Measurements from ENCODE around the gene KCNJ1.

The KCNJ1 gene

DNA sequence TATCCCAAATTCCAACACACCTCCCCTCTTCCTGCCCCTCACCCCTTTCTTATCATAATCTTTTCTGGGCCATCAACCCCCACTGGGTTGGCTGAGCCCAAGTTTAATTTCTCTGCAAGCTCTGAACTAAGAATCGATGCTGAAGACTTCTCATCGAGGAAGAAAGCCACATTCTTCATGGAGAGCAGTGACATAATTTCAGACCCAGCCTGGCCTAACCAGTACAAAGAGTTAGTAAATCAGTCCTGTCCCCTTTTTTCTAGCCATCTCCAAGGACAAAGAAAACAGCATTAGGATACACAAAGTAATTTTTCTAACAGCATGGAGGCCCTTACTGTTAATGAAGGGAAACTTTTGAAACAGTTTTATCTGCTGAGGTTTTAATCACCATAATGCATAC, 45.0 kb downstream of the KCNJ1 start:
- no peak for DNase-seq (ENCODE audit: low spot score)

DNA sequence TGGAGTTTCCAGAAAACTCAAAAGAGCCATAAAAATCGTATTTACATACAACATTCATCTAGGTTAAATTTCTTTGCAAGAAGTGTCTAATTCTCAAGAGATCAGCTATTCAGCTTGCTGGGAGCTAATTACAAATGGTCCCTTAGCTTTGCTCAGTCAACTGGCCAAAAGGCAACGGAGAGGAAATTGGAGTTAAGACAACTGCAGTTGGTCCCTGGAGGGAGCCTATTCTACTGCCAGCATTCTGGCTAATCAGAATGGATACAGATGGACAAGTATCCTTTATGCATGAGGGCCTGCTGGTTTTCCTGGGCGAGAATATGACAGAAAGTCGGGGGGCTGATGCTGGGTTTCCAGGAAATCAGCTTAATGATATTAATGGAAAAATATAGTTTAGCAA, 45.5 kb downstream of the KCNJ1 start:
- DNase-seq (ENCODE audit: low spot score) = no peak

DNA sequence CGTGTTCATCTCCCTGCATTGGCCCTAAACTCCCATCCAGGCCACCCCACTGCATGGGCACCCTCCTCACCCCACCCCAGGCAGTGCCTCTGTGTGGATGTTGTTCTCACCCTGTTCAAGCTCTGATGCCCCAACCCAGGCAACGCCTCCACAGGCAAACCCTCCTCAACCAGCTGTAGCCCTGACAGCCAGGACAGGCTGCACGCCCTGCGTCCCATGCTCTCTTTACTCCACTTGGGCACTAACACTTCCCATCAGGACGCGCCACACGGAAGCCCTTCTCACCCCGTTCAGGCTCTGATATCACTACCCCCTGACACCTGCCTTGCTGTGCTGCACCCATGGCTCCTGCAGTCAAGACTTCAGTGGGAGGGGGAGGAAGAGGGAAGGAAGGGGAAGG, 47.9 kb downstream of the KCNJ1 start:
- DNase-seq (ENCODE audit: low spot score) = no peak

DNA sequence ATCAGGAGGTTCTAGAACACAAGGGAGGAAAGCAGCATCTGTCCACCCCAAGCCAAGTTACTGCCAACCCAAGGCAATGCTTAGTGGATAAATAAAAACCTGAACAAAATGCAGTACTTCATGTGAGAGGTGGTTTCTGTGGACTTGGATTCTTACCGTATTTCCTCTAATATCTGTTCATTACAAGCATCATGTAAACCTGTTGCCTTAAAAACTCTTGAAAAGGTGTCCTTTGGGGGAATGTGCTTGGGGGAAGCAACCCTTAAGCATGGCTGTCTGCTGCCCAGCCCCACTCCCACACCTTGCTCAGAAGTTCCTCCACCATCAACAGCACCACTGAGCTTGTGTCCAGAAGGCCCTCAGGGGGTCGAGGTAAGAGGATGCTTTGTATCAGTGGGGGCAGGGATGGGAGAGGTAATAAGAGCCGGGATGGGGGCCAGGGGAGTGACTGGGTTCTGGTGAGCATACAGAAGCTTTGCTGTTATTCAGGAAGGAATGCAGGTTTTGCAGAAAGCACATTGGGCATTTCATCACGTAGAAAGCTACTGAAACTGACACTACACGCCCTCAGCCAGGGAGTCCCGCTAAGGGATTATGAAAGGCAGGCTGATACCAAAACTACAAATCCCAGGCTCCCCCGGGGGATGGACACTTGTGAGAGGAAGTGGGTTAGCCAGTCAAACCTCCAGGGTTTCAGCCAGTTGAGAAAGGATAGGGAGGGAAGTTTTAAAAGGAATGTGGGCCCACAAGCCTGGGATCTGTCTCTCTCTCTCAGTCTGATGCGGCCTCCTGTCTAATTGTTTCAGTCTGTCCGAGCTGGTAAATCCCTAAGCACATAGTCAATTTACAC, 52.0 kb downstream of the KCNJ1 start:
- no peak for DNase-seq (ENCODE audit: low spot score)

DNA sequence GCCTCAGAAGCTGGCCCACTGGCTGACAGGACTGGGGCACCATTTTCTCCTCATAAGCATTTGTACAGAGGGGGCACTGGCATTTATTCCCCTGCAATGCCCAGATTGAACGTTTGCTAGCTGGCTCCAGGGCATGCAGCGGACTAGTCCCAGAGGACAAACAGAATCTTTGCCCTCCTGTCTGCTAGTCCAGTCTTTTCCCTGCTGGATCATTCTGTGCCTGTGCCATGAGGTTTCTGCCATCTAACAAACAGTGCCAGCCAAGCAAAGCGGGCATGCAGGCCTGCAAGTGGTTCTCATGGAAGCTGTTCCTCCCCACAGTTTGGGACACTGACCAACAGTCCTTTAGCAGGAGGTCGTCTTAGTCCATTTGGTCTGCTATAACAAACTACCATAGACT, 53.4 kb downstream of the KCNJ1 start:
- no peak for DNase-seq (ENCODE audit: low spot score)

DNA sequence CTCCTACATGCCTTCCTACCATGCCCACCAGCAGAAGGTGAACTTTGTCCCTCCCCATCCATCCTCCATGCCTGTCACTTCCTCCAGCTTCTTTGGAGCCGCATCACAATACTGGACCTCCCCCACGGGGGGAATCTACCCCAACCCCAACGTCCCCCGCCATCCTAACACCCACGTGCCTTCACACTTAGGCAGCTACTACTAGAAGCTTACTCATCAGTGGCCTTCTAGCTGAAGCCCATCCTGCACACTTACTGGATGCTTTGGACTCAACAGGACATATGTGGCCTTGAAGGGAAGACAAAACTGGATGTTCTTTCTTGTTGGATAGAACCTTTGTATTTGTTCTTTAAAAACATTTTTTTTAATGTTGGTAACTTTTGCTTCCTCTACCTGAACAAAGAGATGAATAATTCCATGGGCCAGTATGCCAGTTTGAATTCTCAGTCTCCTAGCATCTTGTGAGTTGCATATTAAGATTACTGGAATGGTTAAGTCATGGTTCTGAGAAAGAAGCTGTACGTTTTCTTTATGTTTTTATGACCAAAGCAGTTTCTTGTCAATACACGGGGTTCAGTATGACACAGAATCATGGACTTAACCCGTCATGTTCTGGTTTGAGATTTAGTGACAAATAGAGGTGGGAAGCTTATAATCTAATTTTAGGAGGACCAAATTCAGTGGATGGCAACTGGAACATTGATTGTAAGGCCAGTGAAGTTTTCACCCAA, 56.1 kb downstream of the KCNJ1 start:
- DNase-seq (ENCODE audit: low spot score) = no peak

DNA sequence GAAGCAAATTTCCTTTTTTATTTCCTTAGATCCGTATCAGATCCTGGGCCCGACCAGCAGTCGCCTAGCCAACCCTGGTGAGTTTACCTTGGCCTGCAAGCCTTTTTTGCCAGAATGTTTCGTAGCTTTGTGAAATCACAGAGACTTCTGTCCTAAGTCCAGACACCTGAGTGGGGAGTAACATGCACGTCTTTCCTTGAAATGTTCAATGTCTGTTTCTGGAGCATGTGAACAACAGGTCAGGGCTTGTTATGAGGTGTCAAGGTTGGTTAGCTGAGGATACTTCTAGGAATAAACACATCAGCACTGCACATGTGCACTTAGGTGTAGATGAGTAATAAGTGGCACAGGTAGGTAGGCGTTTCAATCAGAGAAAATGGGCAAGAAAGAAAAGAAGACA, 58.0 kb downstream of the KCNJ1 start:
- no peak for DNase-seq (ENCODE audit: low spot score)

DNA sequence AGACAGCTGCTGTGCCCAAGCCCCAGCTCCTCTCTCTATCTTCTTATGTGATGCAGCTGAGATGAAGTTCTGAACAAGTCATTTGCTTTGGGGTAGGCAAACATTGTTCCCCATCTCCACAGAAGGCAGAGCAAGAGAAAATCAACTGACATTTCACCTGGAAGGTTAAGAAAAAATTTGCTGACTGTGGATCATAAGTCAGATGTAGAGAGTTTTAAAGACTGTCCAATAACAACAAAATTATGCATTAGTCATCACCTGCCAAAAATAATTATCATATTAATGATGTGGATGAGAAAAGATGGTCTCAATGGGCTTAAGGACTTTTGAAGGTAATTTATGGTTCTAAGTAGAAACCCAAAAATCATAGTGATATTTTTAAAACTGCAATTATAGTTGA, 59.2 kb downstream of the KCNJ1 start:
- no peak for DNase-seq (ENCODE audit: low spot score)

DNA sequence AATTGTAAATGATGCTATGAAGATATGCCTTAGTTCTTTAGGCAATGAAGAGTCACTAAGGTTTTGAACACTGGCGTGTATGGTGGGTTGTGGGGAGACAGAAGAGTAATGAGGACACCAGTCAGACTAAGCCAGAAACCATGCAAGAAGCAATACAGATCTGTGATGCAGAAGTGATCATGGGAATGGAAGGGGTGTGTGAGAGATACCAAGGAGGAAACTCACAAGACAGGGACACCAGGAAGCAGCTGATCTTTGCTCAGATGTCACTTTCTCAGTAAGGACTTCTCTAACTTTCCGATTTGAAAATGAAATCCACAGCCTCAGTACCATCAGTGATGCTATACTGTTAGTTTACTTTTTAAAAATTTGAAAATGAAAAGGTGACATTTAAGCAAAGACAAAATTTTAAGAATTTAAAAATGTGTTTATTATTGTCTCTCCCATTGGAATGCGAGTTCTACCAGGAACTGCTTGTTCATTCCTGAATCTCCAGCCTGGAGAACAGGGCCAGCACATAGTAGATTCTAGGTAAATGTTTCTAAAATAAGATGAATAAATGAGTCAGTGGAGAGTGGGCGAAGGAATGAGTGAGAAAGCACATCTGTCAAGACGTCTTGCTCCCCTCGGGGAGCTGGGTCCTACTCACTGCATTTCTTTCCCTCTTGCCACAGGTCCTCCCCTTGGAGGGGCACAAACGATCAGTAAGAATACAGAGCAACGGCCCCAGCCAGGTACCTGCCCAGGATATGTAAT, 60.4 kb downstream of the KCNJ1 start:
- DNase-seq (ENCODE audit: low spot score) = no peak

DNA sequence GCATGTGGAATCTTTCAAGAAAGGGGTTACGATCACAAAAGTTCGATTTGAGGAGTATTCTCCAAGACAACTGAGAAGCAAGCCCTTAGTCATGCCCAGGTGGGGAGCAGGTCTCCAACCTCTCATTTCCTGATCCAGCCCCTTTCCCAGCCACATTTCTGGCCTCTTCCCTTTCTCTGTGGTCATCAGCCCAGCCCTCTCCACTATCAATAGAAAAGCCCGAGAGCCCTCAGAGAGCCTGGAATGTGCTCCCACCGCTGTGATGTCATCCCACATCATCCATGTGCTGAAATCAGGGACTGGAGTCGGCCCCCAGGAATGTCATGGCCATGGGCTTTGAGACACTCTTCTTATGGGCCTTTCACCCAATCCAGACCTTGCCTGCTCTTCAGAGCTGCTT, 62.6 kb downstream of the KCNJ1 start:
- DNase-seq (ENCODE audit: low spot score) = no peak

DNA sequence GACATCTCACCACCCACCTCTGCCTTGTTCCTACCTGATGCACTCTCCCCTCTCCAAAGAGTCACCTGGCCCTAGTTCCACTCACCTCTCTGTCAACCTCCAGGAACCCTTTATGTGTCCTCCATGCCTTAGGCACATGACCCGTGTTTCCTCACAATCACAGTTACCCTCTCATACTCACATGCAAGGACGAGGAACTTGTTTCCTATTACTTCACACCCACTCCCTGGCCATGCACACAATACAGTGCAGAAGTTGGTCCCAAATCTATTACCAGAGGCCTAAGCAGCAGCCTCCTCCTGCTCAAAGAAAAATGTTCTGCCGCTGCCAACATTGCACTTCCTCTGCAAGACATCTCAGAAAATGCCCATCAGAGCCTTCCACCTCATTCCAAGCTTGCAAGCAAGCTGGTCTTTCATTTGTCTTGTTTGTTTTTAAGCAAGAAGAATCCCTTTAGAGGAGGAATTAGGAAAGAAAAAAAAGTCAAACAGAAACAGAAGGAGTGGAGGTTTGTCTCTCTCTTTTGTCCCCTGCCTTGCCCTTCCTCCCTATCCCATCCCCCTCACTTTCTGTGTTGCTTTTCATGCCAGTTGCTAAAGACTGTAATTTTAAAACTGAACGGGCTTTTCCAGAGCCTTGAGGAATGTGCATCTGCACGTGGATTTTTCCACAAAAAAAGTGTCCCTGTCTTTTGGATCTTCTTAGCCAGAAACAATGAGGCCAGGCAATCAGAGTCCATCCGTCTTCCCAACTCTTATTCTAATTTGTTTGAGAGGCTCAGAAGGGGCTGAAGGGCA, 63.4 kb downstream of the KCNJ1 start:
- DNase-seq (ENCODE audit: low spot score) = no peak

DNA sequence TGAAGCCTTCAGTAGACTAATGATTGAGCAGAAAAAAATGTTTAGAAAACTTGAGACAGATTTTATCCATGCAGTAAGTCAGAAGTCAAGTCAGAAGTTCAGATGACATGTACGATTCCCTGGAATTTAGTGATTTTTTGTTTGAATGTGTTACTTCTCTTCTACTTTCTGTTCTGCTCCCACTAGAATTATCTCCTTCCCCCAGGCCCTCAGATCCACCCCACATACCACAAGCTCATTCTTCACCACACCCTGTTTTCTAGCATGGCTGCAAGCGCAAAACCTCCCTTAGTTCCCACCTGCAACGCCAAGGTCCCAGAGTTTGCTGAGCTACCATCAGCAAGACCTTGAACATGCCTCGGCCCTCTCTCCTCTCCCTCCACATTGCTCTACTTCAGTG, 64.1 kb downstream of the KCNJ1 start:
- no peak for DNase-seq (ENCODE audit: low spot score)

DNA sequence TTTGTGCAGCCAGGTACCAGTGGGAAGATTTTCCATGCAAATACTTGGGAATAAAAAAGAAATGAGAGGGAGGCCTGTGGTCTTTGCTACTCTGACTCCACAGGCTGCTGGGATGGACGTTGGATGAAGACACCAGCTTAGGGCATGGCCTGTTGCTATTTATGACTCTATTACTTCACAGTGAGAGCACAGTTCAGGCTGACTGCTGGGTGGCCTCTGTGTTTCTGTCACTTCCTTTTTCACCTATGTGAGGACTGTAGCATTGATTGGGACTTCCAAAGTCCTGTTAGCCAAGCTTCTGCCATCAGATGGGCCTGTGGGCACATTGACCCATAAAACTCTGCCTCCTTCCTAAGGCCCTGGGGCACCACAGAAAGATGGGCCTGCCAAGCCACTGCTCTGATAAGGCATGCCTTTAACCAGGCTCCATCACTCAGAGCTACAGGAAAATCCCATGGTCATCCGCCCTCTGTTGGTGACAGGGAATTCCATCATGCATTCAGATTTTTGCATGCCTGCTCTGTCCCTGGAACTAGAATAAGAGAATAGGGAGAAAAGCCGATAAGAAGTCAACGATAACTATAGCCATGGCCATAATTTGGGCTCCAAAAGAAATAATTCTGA, 64.6 kb downstream of the KCNJ1 start:
- DNase-seq (ENCODE audit: low spot score) = peak; percentile 32

DNA sequence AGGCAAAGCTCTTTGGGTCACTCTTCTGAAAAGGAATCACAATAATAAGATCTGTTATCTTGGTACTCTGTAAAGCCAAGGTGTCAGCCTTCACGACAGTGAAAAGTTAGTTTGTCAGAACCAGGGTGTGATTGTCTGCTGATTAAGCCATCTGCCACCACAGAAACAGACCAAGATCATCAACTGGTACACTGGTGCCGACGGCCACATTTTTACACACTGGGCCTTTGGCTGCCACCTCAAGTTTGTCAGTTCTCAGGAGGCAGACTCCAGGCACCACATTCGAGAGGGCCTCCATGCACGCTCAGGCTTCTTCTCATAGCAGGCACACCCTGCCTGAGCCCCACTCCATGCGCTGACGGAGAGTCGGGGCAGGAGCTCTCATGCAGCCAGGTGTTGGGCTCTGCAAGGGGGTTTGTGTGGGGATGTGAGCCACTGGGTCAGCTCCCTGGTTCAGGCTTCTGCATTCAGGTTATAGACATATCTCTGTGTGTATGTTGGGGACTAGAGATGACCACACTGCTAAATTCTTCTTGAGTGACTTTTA, 66.2 kb downstream of the KCNJ1 start:
- no peak for DNase-seq (ENCODE audit: low spot score)

DNA sequence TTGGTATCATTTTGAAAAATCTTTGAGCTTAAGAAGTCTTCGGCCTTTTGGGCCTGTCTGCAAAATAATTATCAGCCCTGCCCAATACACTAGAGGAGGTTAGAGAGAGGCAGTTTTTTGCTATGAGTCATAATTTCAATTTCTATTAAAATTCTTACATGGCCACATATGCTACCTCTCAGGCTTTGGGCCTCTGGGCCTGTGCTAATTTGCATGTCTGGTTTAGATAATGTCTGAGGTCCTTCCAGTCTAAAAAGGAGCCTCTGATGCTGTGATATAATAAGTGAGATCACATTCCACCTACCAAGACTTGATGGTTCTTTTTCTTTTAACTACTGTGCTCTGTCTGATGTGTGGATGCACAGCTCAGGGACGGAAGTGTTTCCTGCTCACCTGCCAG, 70.8 kb downstream of the KCNJ1 start:
- no peak for DNase-seq (ENCODE audit: low spot score)

DNA sequence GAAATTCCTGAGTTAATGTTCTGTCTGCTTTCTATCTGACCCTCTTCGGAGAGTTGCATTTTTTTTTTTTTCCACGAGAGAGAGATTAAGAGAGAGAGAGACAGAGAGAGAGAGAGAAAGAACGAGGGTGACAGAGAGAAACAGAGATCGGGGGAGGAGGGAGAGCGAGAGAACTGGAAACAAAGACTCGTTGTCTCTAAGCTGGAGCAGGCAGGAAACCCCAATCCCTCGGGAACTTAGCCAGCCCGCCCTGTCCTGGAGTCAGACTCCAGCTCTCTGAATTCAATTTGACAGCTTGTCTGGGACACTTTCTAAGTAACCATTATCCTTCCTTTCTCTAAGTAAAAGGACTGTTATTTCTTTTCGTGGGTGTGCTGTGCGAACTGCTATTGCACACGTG, 76.9 kb downstream of the KCNJ1 start:
- DNase-seq (ENCODE audit: low spot score) = no peak

DNA sequence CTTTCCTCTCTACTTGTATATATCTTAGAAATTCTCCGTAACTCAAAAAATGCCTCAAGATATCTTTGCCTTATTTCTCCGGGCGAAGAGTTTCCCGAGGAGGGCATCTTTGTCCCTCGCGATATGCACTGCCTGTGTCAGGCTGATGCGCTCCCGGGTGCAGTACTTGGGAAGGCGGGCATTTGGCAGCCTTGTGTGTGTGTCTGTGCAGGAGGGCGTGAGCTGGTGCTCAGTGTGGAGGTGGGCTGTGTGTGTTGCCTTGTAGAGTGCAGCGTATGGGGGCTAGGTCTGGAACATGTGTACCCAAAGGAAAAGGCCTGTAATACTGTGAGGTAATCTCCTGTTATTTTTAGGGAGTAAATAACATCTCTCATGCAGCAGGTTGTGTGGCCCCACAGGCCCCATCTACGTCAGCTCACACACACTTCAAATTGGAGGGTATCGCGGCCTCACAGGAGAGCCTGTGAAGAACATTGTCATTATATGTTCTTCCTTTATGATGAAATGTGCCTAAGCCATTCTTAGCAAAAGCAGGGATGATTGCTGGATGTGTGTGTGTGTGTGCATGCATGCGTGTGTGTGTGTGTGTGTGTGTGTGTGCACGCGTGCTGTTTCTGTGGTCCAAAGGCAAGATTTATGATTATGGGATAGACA, 77.5 kb downstream of the KCNJ1 start:
- no peak for DNase-seq (ENCODE audit: low spot score)
